GM18498 (cell line): Measurements from ENCODE around the gene DIPK1C.

Experiments used
- ATAC-seq: cut with Tn5 transposase; IDR thresholded peaks from one replicate; pipeline ENCODE4 v1.9.1; 2021; ENCODE audit warnings: mild to moderate bottlenecking, moderate library complexity; ENCODE audit not compliant: unreplicated experiment

DIPK1C gene

DNA sequence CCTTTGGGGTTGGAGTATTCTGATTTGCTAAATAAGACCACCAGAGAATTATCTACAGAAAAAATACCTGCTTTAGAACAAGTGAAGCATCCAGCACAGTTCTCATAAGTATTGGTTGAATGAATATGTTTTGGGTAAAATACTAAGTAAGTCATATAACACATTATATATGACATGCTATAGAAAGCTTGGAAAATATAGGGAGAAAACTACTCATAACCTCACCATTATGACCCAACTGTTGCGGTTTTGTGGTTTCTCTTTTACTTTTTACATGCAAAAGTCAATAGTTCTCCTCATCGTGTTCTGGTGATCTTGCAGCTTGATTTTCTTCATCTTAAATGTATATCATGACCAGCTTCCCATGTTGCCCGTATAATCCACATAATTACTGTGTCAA is 66.2 kb downstream of the DIPK1C start:
- ATAC-seq: no peak

DNA sequence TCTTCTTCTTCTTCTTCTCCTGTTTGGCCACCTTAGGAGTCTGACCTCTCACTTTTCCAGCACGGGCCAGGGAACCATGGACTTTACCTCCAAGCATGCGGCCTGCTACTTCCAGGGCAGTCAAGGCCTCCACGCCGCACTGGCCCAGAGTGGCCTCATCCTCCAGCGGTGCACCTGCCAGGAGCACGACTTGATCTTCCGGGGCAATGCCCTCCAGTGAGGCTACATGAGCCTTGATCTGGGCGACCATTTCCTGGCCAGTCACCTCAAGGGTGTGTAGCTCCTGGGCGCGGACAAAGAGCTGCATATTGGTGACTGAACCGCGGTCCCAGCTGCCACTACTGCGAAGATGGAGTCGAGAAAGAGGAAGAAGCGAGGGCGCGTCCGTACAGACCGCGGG is 67.1 kb downstream of the DIPK1C start:
- no peak for ATAC-seq

DNA sequence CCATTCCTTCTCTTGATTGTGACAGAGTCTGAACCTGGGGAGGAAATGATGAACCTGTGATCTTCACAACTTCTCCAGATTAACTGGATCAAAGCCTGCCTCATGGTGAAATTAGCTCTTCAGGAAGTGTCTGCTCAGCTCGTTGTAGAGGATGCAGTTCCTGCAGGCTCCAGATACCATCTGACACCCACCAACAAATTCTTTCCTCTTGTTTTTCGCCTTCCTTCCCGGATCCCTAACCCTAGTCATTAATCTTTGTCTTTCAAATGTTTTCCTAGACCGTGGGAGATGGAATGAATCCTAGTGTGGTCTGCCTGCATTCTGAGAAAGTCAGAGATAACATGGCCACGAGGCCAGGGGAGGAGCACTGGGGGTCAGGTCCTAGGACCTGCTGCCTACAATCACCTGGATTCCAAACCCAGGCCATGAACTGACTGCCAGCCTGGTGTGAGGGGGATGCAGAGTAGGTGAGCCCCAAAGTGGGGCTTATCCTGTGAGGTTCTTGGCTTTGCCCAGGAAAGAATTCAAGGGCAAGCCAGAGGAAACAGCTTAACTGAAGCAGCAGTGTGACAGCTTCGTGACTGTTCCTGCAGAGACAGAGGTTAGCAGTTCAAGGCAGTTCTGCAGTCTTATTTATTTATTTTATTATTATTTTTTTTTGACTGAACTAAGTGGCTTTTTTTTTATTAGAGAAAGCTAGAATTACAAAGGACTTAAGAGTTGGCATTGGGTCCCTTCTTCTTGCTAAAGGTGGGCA is 67.8 kb downstream of the DIPK1C start:
- ATAC-seq: no peak

DNA sequence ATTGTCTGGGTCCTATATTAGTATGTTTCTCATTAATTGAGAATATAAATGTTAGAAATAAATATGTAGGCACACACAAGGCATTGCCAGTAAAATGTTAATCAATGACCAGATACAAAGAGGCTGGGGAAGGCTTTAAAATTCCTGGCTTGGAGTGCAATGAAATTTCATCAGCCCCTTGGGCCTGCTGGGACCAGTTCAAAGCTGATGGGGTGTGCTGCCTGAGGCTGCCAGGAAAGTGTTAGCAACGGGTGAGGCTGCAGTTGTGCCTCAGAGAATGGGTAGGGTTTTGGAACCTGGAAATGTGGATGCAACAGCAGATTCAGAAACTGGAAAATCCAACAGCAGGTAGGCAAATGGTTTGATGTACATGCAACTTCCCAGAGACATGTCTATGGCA is 68.9 kb downstream of the DIPK1C start:
- no peak for ATAC-seq

DNA sequence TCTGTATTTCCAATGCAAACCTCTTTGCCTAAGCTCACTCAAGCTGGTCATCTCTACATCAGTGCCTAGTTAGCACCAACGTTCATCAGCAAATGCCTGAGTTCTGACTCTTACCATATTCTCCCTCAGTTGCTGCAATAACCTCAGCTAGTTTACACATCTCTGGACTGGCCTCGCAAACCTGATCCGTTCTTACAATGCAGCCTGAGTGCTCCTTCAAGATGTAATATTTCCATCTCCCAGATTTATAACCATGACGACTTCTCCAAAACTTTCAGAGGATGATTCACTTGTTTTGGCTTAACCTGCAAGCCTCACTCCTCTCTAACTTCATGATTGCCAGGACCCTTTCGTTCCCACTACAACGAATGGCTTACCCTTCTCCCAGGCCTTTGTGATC is 69.7 kb downstream of the DIPK1C start:
- no peak for ATAC-seq
